Right atrium auricular region (tissue), 2 donors: ENCODE data around the gene SLC25A21. TPM values are rescaled to one million over a fixed set of nuclear protein-coding genes. Genes with fewer than 3 reads are reported as not detected.
A peak's percentile ranks its signal among the peaks of the same experiment; 100 is the strongest.

Experiments
- DNase-seq: peaks from one replicate; pipeline ENCODE4 v3.0.0-alpha.2; 2019; ENCODE audit warnings: low spot score
- H3K27ac ChIP-seq, 2 donors: fragments of 200-600 bp; sonication (generic); 1 replicate in 1 of 2; 2 replicates in 1 of 2; pipeline ENCODE4 v1.5.1; 2016 to 2019
- H3K27me3 ChIP-seq, 2 donors: fragments of 200-600 bp; sonication (generic); one replicate each; pipeline versions ENCODE4 v1.5.1 to v1.6.0; 2017 to 2019
- H3K36me3 ChIP-seq: fragments of 200-600 bp; sonication (generic); one replicate; pipeline ENCODE4 v1.5.1; 2016
- H3K4me1 ChIP-seq, 2 donors: fragments of 200-600 bp; sonication (generic); one replicate each; pipeline versions ENCODE4 v1.5.1 to v1.6.0; 2017 to 2019
- H3K4me3 ChIP-seq, 2 donors: fragments of 200-600 bp; sonication (generic); 1 replicate in 1 of 2; 2 replicates in 1 of 2; pipeline ENCODE4 v1.5.1; 2017 to 2019; ENCODE audit warnings: mild to moderate bottlenecking in 1 of 2, moderate library complexity in 1 of 2
- H3K9me3 ChIP-seq, 2 donors: fragments of 200-600 bp; sonication (generic); one replicate each; pipeline ENCODE4 v1.5.1; 2019
- total RNA-seq, 2 donors: library from RNA; depleted of rRNA; stranded (reverse); fragments of >200 nt; gene quantifications; one replicate each; pipeline ENCODE4 v1.1.0, GENCODE V29; 2016
- TF ChIP-seq, protein P1 (sequence below), 2 donors: fragments of 200-600 bp; sonication (generic); IDR thresholded peaks; one replicate each; pipeline ENCODE4 v1.5.1; 2019; ENCODE audit warnings: antibody characterized with exemption in 2 of 2

SLC25A21 gene
- total RNA-seq, 2 donors from 2014 or later, result 0.55 to 0.93 TPM

DNA sequence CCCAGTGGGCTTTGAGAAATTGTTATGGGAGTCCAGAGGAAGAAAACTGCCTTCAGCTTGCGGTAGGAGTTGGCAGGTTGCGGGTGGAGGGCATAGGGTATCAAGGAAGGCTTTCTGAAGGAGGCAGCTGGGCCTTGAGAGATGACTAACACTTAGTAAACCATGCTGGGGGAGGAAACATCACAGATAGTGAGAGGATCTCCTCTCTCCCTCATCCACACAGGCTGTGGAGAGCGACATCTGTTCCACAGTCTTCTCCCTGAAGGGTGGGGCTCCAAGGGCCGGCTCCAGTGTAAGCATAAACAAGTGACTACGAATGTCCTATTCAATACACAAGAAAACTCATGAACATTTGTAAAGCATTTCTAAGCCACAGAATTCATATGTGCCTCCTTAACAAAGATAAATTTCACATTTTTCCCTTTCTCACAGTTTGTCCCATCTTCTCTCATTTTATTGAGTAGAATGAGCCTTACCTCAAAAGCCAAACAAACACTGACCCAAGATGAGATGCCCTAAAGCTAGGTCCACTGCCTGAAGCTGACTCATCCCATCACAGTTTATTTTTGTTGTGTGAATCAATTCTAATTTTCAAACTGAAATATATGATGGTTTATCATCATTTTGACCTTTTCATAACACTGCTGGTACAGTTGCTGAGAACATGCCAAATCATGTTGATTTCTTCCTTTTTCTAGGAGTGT, 227.9 kb downstream of the SLC25A21 start:
- Histone ChIP-seq H3K36me3 (no peaks in the 10 kb centered on the region), H3K4me1 (no peaks in the 10 kb centered on the region), H3K4me3 (no peak overlapping the region), H3K9me3 (no peaks in the 10 kb centered on the region), H3K27me3 (no peaks in the 10 kb centered on the region), H3K27ac (no peak overlapping the region)
- no peak for DNase-seq
- TF ChIP-seq, protein P1, sequence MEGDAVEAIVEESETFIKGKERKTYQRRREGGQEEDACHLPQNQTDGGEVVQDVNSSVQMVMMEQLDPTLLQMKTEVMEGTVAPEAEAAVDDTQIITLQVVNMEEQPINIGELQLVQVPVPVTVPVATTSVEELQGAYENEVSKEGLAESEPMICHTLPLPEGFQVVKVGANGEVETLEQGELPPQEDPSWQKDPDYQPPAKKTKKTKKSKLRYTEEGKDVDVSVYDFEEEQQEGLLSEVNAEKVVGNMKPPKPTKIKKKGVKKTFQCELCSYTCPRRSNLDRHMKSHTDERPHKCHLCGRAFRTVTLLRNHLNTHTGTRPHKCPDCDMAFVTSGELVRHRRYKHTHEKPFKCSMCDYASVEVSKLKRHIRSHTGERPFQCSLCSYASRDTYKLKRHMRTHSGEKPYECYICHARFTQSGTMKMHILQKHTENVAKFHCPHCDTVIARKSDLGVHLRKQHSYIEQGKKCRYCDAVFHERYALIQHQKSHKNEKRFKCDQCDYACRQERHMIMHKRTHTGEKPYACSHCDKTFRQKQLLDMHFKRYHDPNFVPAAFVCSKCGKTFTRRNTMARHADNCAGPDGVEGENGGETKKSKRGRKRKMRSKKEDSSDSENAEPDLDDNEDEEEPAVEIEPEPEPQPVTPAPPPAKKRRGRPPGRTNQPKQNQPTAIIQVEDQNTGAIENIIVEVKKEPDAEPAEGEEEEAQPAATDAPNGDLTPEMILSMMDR (IDR thresholded peaks at IDR 0.05), result no peak

DNA sequence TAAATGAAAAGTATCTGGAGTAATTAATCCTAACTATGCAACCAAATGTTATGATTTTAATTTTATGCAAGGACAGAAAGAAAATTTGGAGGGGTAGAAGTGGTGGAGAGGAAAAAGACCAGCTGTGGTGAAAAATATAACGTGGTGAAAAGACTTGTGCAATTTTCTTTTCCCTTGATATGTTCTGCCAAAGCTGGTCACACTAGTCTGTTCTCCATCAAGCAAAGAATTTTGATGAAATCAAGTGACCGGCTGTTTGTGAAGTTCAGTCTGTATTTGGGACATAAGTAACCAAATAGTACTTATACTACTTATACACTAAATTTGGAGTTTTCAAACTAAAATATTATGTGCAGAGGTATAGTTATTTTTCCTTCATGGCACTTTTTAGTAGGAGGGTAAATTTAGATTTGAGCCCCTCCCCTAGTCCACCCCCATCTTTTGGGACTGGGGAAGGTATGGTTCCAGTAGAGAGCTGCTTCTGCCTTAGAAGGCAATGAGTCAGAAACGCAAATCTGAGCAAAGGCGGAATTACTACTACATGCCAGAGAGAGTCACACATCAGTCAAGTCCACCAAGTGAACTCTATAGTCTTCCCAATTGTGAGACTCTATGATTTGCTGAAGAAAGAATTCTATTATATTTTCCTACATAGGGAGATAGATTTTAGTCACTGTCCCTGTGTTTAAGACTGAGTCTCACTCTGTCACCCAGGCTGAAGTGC, 229.7 kb downstream of the SLC25A21 start:
- Histone ChIP-seq H3K9me3 (no peaks in the 10 kb centered on the region), H3K4me3 (no peak overlapping the region), H3K36me3 (no peaks in the 10 kb centered on the region), H3K27me3 (no peaks in the 10 kb centered on the region), H3K27ac (no peak overlapping the region), H3K4me1 (no peaks in the 10 kb centered on the region)
- DNase-seq, result no peak
- TF ChIP-seq, protein P1 (IDR thresholded peaks at IDR 0.05), result peak in 1 of 2 donors; percentile 19

DNA sequence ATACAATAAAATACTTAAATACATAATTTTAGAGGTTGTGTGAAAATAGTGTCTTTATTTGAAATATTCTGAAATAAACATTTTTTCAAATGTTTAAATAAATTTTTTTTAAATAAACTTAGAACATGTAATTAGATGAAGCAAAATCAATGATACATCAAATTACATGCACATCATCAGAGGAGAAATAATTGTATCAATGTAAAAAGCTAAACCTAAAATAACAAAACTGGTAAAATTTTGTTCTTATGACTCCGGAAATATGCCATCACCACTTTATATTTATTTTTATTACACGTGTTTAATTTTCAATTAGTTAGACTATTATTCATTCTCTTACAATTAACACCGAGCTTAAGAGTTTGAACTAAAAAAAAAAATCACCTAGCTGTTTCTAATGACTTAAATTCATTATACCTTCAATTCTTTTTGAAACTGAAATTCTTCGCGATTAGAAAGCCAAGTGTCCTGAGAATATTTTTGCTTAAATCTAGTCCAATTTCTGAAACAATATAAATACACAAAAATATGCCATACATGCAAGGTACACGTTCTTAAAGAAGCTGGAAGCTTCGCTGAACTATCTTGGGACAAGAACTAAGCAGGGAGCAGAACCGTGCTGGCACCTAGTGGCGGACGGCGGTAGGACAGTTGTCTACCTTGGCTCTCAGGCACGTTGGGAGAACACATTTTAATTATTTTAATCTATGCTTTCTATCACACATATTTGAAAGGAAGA, 230.5 kb downstream of the SLC25A21 start:
- H3K27me3 ChIP-seq, result peaks cover 0 to 3% of the 10 kb centered on the region in 2 donors
- DNase-seq, result peak; percentile 72
- TF ChIP-seq, protein P1 (IDR thresholded peaks at IDR 0.05), result peak; percentile 92 to 96
- H3K36me3 ChIP-seq, result no peaks in the 10 kb centered on the region
- no peak overlapping the region for H3K27ac ChIP-seq
- H3K9me3 ChIP-seq, result no peaks in the 10 kb centered on the region
- H3K4me3 ChIP-seq, result no peak overlapping the region
- H3K4me1 ChIP-seq, result no peaks in the 10 kb centered on the region

DNA sequence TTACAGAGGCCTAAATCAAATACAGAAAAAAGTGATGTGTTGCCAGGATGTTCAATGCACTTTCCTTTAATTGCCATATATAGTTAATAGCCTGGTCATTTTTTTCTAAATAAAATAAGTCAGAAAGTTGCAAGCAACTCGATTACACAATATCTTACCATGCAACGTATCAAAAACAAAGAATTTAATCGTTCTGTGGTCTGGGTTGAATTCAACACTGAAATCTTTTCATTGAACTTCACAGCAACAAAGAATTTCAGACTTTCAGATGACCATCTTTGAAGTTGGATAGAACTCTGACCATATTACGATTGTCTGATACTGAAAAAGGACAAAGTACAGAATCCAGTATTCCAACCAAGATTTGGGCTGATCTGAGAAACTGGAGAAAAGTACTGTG, 231.9 kb downstream of the SLC25A21 start:
- TF ChIP-seq, protein P1 (IDR thresholded peaks at IDR 0.05), result no peak
- H3K4me3 ChIP-seq, result no peak overlapping the region
- H3K9me3 ChIP-seq, result no peaks in the 10 kb centered on the region
- H3K4me1 ChIP-seq, result no peaks in the 10 kb centered on the region
- H3K27me3 ChIP-seq, result peaks cover 0 to 3% of the 10 kb centered on the region in 2 donors
- DNase-seq, result no peak
- no peak overlapping the region for H3K27ac ChIP-seq
- no peaks in the 10 kb centered on the region for H3K36me3 ChIP-seq

DNA sequence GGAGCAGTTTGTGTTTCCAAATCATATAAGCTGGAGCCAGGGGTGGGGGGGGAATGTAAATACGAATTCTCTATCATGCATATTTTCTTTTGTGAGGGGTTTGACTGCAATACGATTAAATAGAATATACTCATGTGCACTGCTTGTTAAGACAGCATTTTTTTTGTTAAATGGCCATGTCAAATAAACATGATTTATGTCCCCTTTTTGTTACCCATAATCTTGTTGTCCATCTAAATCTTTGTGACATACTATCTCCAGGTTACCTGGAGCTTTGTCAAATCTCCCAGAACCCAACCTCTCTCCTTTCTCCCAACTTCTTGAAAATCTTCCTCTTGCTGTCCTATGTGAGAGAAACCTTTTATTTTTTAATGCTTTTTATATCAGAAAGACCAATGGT, 233.1 kb downstream of the SLC25A21 start:
- peaks cover 0 to 3% of the 10 kb centered on the region in 2 donors for H3K27me3 ChIP-seq
- no peak overlapping the region for H3K4me3 ChIP-seq
- no peaks in the 10 kb centered on the region for H3K9me3 ChIP-seq
- TF ChIP-seq, protein P1 (IDR thresholded peaks at IDR 0.05), result no peak
- no peak overlapping the region for H3K27ac ChIP-seq
- DNase-seq, result no peak
- no peaks in the 10 kb centered on the region for H3K36me3 ChIP-seq
- no peaks in the 10 kb centered on the region for H3K4me1 ChIP-seq
